GM13976 (cell line): ENCODE results near the gene SMYD4.
"Not testable (repeated sequence)": the region's sequence is repeated elsewhere in the genome, so short reads cannot be mapped to it uniquely, and the experiment has no call there.

Experiments used
- DNase-seq: peaks from one replicate; pipeline ENCODE4 v3.0.0; 2012; ENCODE audit warnings: low spot score
- in situ Hi-C: fragments of 300-500 bp; cut with MboI; formaldehyde crosslinking; loops from one replicate; pipeline ENCODE4 v1.12.0; 2022; ENCODE audit warnings: low sequenced_read_pairs, mixed read lengths, inconsistent platforms; ENCODE audit not compliant: unreplicated experiment
- TF ChIP-seq, protein P1 (sequence below): IDR thresholded peaks from 2 replicates; pipeline ENCODE4 v1.5.1; 2012; ENCODE audit warnings: borderline replicate concordance, mild to moderate bottlenecking; ENCODE audit not compliant: insufficient read depth; ENCODE audit errors: extremely low read depth, missing control alignments, control extremely low read depth

Gene SMYD4

DNA sequence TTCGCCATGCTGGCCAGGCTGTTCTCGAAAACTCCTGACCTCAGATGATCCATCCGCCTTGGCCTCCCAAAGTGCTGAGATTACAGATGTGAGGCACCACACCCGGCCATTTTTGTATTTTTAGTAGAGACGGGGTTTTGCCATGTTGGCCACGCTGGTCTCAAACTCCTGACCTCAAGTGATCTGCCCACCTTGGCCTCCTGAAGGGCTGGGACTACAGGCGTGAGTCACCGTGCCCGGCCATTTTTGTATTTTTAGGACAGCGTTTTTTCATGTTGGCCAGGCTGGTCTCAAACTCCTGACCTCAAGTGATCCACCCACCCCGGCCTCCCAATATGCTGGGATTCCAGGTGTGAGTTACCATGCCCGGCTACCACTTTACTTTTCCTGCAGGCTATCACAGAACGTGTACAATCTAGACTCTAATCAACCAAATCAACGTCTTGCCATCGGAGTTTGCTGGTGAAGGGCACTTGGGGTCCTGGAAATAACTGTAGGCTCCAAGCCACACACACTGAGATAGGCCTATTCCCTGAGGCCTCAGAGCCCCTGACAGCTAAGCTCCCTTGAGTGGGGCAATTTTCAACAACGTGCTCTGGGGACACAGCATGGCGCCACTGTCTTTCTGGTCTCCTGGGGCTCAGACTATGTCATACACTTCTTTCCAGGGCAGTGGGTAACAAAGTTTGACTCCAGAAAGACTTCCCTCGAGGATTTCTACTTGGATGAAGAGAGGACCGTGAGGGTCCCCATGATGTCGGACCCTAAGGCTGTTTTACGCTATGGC is 55.1 kb downstream of the SMYD4 start:
- in situ Hi-C loops, result no loop called here
- no peak for DNase-seq
- TF ChIP-seq, protein P1, sequence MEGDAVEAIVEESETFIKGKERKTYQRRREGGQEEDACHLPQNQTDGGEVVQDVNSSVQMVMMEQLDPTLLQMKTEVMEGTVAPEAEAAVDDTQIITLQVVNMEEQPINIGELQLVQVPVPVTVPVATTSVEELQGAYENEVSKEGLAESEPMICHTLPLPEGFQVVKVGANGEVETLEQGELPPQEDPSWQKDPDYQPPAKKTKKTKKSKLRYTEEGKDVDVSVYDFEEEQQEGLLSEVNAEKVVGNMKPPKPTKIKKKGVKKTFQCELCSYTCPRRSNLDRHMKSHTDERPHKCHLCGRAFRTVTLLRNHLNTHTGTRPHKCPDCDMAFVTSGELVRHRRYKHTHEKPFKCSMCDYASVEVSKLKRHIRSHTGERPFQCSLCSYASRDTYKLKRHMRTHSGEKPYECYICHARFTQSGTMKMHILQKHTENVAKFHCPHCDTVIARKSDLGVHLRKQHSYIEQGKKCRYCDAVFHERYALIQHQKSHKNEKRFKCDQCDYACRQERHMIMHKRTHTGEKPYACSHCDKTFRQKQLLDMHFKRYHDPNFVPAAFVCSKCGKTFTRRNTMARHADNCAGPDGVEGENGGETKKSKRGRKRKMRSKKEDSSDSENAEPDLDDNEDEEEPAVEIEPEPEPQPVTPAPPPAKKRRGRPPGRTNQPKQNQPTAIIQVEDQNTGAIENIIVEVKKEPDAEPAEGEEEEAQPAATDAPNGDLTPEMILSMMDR, result no peak

DNA sequence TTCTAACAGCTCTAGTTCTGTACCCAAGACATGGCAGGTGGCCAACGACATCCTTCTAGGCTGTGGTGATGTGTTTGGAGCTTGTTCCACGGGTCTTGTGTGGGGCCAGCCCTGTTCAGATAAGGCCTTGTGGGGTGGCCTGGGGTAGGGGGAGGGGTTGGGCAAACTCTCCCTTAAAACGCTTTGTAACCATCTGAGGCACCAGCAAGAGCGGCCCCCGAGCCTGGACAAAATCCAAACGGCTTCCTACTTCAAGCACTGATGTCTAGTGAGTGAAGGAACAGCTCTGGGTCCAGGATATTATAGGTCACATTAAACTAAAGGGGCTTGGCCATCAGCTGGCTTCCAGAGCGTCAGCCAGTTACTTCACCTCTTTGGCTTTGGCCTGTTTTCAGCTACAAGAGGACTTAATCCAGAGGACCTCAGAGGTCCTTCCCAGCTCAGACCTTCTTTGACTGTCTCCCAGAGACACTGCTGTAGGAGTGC is 56.0 kb downstream of the SMYD4 start:
- TF ChIP-seq, protein P1, result no peak
- no peak for DNase-seq
- in situ Hi-C loops, result no loop called here

DNA sequence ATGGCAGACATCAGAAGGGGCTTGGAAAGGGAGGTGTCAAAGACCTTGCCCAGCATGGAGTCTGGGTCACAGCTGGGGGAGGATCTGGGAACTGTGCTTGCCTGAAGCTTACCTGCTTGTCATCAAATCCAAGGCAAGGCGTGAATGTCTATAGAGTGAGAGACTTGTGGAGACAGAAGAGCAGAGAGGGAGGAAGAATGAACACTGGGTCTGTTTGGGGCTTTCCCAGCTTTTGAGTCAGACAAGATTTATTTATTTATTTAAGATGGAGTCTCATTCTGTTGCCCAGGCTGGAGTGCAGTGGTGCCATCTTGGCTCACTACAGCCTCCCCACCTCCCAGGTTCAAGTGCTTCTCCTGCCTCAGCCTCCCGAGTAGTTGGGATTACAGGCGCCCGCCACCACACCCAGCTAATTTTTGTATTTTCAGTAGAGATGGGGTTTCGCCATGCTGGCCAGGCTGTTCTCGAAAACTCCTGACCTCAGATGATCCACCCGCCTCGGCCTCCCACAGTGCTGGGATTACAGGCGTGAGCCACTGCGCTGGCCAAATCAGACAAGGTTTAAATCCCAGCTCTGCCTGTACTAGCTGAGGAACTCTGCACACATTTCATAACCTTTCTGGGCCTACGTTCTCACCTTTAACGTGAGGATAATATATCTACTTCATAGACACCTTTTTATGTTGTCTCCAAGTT is 56.6 kb downstream of the SMYD4 start:
- DNase-seq, in situ Hi-C loops: not testable (repeated sequence)

DNA sequence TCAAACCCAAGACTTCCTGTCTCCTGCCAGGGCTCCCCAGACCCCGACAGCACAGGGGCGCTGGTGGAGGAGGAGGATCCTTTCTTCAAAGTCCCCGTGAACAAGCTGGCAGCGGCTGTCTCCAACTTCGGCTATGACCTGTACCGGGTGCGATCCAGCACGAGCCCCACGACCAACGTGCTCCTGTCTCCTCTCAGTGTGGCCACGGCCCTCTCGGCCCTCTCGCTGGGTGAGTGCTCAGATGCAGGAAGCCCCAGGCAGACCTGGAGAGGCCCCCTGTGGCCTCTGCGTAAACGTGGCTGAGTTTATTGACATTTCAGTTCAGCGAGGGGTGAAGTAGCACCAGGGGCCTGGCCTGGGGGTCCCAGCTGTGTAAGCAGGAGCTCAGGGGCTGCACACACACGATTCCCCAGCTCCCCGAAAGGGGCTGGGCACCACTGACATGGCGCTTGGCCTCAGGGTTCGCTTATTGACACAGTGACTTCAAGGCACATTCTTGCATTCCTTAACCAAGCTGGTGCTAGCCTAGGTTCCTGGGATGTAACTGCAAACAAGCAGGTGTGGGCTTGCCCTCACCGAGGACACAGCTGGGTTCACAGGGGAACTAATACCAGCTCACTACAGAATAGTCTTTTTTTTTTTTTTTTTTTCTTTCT is 59.8 kb downstream of the SMYD4 start:
- TF ChIP-seq, protein P1, result no peak
- DNase-seq, result no peak
- in situ Hi-C loops, result no loop called here

DNA sequence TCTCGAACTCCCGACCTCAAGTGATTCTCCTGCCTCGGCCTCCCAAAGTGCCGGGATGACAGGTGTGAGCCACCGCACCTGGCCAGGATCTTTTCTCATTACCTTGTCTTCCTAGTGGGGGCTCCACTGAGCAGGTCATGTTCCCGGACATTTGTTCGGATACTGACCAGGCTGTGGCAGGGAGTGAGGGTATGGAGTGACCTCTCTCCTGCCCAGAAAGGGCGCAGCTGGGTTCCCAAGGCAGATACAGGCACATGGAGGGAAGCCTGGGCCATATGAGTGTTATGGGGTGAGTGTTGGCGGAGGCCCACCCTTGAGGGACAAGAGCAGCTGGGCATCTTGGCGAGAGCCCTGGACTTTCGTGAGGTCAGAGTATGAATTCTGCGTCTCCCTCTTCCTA is 62.3 kb downstream of the SMYD4 start:
- TF ChIP-seq, protein P1, result no peak
- DNase-seq, result no peak
- in situ Hi-C loops, result no loop called here

DNA sequence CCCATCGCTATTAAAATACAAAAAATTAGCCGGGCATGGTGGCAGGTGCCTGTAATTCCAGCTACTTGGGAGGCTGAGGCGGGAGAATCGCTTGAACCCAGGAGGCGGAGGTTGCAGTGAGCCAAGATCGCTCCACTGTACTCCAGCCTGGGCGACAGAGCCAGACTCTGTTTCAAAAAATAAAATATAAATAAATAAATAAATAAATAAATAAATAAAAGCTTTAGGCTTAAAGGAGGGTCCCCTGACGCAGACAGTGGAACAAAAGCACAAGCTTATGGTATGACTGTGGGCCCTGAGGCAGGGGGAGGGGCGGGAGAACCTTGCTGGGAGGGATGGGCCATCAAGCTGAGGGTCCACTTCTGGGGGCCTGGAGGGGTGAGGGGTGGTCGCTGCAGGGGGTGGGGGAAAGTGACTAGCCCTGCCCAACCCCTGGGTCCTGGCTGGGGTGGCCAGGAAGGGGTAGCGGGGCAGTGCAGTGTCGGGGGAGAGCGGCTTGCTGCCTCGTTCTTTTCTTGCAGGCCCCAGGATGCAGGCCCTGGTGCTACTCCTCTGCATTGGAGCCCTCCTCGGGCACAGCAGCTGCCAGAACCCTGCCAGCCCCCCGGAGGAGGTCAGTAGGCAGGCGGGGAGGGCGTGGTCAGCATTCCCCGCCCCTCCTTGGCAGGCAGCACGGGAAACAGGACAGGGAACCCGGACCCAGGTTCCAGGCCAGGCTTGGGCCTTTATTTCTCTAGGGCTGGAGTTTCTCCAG is 63.1 kb downstream of the SMYD4 start:
- in situ Hi-C loops, result no loop called here
- TF ChIP-seq, protein P1, result no peak
- no peak for DNase-seq
